Neural cell (in vitro differentiated cells): ENCODE measurements around the gene PSMC3.

Source experiments
- CTCF ChIP-seq: fragments of 450-650 bp; IDR thresholded peaks from 2 replicates; pipeline ENCODE4 v1.5.1; 2014; ENCODE audit warnings: antibody characterized with exemption, mild to moderate bottlenecking, moderate library complexity; ENCODE audit not compliant: poor library complexity, severe bottlenecking
- EP300 ChIP-seq: fragments of 450-650 bp; conservative IDR thresholded peaks from 2 replicates; pipeline ENCODE4 v1.6.1; 2014; ENCODE audit warnings: antibody characterized with exemption, mild to moderate bottlenecking, moderate library complexity; ENCODE audit not compliant: poor library complexity, severe bottlenecking
- POLR2AphosphoS5 ChIP-seq: IDR thresholded peaks from 2 replicates; pipeline ENCODE4 v1.6.1; 2012
- SMC3 ChIP-seq: fragments of 450-650 bp; conservative IDR thresholded peaks from 2 replicates; pipeline ENCODE4 v1.6.1; 2014; ENCODE audit warnings: antibody characterized with exemption, mild to moderate bottlenecking, moderate library complexity; ENCODE audit not compliant: poor library complexity
- TAF1 ChIP-seq: IDR thresholded peaks from 2 replicates; pipeline ENCODE4 v1.6.1; 2012; ENCODE audit warnings: low read depth

- TF ChIP-seq CTCF (no peak), SMC3 (no peak), EP300 (no peak), TAF1 (no peak), POLR2AphosphoS5 (no peak)
Measured at GRCh38 chr11:47438721-47439120, 12.5 kb upstream of the PSMC3 start.
